ENCODE results near the gene LZTS3.
"Not testable (repeated sequence)": the region's sequence is repeated elsewhere in the genome, so short reads cannot be mapped to it uniquely, and the experiment has no call there.

Gene LZTS3

GRCh38 chr20:3166913-3167342, 6.4 kb downstream of the LZTS3 start:
- DNase-seq (ENCODE audit: low spot score), result no peak

DNA sequence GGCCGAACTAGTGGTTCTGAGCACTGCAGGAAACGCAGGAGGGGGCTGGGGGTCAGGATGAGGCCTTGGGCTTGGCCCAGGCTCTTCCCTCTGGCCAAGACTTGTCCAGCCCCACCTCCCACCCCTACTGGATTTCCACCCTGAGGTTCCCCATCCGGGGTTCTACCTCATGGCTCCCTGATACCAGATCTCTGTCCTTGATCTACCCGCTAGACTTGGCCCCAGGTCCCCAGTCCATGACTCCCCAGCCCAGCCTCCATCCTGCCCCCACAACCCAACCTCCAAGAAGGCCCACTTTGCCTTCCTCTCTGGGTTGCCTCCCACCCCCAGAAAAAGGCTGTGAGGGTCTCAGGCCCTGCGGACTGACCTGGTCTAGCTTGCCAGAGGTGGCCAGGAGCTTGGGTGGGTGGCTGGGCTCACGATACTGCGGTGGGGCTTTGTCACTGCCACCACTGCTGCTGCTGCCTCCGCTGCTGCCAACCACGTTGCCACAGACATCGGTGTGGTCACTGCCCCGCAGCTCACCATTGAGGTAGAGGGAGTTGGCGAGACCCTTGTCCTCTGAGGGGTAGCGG, 6.9 kb downstream of the LZTS3 start:
- DNase-seq (ENCODE audit: low spot score), result no peak

DNA sequence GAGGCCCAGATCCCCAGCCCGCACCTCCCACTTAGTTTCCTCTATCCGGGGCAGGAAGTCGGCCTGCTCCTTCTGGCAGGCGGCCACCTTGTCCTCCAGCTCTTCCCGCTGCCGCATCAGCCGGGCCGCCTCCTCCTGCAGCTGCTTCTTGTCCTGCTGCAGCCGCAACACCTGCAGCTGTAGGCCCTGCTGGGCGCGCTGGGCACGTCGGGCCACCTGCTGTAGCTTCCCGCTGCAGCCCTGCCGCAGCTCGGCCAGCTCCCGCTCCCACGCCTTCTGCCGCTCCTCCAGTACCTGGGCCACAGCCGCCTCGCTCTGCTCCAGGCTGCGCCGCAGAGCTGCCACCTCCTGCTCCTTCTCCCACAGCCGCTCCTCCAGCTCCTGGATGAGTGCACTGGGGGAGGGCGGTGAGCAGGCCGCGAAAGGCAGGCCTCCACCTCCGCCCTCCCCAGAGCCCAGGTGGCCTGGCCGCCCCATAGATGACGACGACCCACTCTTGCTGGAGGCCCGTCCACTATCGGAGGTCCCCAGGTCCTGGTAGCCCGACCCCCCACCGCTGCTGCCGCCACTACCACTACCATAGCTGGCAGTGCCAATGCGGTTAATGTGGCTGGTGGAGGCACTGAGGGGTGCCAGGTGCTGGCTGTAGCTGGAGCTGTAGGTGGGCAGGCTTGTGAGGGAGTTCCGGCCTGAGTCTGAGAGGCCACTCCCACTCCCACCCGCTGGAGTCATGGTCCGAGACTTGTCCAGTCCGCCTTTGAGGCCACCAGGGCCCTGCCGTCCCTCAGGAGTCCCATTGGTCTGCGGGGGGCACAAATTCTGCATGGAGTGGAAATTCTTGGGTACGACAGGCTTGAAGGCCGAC, 7.6 kb downstream of the LZTS3 start:
- DNase-seq (ENCODE audit: low spot score), result no peak

DNA sequence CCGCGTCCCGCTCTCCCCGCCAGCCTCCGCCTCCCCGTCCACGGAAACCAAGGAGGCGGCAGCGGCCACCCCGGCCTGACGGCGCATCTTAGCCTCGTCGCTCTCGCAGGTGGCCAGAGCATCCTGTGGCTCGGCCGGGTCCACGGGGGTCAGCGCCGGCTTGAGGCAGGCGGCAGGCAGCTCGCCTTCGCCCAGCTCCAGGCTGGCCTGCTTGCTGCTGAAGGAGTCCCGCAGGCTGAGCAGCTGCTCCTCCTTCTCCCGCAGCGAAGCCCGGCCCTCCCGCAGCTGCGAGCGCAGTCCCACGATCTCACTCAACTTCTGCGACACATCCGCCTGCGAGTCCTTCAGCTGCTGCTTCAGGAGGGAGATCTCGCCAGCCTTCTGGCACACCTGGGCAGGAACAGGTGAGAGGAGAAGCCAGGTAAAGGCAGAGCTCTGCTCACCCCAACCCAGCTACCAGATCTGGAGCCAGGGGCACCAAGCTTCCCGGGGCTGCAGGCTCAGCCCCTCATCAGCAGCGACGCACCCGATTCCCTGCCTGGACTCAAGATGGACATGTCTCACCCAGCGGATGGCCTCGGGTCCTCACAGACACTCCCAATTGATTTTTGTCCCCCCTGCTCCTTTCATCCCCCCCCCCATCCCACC, 8.5 kb downstream of the LZTS3 start:
- no peak for DNase-seq (ENCODE audit: low spot score)

- DNase-seq (ENCODE audit: low spot score), result no peak
These were observed 9.1 kb downstream of the LZTS3 start for GRCh38 chr20:3164043-3164762.

DNA sequence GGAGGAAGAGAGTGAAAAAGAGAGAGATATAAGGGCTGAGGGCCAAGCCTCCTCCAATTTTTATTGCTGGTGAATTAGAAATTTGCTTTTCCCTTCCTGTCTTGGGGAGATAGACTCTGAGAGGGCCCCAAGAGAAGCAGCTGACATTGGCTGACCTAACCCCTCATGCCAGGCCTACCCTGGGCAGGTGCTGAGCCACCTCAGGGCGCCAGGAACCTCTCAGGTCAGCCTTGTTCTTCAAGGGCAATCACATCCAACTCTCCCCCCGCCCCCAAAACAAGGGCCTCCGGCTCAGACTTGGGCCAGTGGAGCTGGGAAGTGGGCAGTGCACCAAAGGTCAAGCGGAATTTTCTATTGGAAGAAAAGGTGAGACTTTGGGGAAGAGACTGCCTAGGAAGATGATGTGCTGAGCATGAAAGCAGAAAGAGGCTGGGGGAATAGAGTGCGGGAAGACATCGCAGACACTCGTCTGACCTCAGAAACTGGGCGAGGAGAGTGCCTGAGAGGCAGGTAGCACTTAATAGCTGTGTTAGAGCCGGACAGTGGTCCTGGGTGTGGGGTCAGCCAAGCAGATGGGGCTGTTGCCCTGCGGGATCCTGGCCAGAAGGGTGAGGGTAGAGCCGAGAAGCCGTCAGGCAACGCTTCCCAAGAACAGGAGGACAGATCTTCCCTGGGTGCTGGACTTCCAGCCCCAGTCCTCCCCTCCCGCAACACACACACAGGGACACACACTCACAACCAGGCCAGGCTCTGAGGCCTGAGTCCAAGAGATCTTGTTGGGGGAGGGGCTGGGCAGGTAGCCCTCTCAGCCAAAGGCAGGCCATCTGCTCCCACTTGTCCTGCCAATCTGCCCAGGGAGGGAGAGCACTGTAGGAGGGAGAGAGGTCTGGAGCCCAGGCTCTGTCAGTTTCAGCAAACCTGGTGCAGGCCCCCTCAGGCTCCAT, 10.0 kb downstream of the LZTS3 start:
- no peak for DNase-seq (ENCODE audit: low spot score)

GRCh38 chr20:3162080-3162611, 11.2 kb downstream of the LZTS3 start:
- DNase-seq (ENCODE audit: low spot score), result no peak

- no peak for DNase-seq (ENCODE audit: low spot score)
These were observed 11.9 kb downstream of the LZTS3 start for GRCh38 chr20:3161316-3162079.

DNA sequence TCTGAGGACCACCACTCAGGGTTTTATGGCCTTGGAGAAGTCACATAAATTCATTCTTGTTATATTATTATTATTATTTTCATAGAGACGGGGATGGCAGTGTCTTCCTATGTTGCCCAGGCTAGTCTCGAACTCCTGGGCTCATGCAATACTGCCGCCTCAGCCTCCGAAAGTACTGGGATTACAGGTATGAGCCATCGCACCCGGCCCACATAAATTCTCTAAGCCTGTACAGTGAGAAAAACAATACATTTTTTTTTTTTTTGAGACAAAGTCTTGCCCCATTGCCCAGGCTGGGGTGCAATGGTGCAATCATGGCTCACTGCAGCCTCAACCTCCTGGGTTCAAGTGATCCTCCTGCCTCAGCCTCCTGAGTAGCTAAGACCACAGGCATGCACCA, 12.9 kb downstream of the LZTS3 start:
- DNase-seq (ENCODE audit: low spot score), result no peak

GRCh38 chr20:3158968-3159431, 14.3 kb downstream of the LZTS3 start:
- DNase-seq (ENCODE audit: low spot score), result peak; percentile 44

DNA sequence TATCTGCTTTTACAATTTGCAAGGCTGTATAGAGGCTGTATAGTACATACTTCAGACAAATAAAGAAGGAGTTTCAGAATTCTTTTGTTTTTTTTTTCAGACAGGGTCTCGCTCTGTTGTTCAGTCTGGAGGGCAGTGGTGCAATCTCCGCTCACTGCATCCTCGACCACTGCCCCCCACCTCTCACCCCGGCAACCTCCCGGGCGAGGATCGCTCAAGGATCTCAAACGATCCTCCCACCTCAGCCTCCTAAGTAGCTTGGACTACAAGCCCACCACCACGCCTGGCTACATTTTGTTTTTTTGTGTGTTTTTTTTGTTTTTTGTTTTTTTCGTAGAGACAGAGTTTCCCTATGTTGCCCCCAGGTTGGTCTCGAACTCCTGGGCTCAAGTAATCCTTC, 15.5 kb downstream of the LZTS3 start:
- no peak for DNase-seq (ENCODE audit: low spot score)

DNA sequence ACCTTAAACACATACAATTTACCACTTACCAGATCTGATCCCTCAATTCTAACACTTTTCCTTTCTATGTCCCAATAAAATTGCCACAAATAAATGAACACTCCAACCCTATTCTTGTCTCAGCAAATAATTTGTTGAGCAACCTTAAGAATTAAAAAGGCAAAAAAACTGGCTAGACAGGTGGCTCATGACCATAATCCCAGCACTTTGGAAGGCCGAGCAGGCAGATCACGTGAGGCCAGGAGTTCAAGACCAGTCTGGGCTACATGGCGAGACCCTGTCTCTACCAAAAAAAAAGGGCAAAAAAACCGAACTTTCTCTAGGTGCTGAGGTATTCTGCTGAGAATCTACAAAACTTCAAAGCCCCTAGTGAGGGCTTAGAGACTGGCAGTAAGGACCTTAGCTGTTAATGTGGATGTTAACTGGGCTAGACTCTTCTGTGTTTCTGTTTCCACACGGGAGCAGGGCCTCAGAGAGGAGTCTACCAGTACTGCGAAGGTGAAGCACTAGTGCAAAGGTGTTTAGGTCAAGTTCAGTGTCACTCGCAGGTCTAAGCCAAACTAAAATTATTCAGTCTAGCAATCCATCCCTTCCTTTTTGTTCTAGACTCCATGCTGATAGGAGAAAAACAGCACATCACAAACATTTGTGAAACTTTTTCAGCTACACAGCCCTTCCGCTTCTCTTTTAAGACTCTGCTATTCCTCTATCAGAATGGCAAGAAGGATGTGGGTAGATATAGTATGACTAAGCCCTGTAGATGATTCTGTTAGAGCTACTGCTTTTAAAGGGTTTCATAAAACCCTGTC, 16.3 kb downstream of the LZTS3 start:
- no peak for DNase-seq (ENCODE audit: low spot score)

- not testable (repeated sequence) for DNase-seq (ENCODE audit: low spot score)
These were observed 21.2 kb downstream of the LZTS3 start for GRCh38 chr20:3152057-3152644.

DNA sequence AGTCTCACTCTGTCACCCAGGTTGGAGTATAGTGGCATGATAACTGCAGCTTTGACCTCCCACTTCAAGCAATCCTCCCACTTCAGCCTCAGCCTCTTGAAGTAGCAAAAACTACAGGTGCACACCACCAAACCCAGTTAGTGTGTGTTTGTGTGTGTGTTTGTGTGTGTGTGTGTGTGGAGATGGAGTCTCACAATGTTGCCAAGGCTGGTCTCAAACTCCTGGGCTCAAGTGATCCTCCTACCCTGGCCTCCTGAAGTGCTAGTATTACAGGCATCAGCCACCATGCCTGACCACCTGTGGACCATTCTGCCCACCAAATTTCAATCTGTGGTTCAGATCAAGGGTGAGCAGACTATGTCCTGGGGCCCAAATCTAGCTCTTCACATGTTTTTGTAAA, 22.4 kb downstream of the LZTS3 start:
- DNase-seq (ENCODE audit: low spot score), result no peak

- DNase-seq (ENCODE audit: low spot score), result no peak
These were observed 26.5 kb downstream of the LZTS3 start for GRCh38 chr20:3146732-3147341.

DNA sequence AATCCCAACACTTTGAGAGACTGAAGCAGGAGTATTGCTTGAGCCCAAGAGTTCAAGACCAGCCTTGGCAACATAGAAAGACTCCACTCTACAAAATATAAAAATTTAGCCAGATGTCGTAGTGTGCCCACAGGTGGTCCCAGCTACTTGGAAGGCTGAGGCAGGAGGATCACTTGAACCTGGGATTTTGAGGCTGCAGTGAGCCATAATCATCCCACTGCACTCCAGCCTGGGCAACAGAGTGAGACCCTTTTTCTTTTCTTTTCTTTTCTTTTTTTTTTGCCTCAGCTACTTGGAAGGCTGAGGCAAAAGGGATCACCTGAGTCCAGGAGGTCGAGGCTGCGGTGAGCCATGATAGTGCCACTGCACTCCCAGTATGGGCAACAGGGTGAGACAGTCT, 31.6 kb downstream of the LZTS3 start:
- no peak for DNase-seq (ENCODE audit: low spot score)

GRCh38 chr20:3137492-3137891, 35.9 kb downstream of the LZTS3 start:
- no peak for DNase-seq (ENCODE audit: low spot score)

GRCh38 chr20:3135507-3136070, 37.8 kb downstream of the LZTS3 start:
- DNase-seq (ENCODE audit: low spot score), result no peak
